AG09319 (cell line): ENCODE results near the gene COIL.

Experiments
- DNase-seq: peaks from one replicate; pipeline ENCODE4 v3.0.0-alpha.2; 2010; ENCODE audit warnings: low read depth; ENCODE audit errors: extremely low read depth
- TF ChIP-seq, protein P1 (sequence below): IDR thresholded peaks from 2 replicates; pipeline ENCODE4 v1.5.1; 2011; ENCODE audit warnings: low read depth, mild to moderate bottlenecking, inconsistent platforms, low read length, moderate library complexity

The COIL gene

DNA sequence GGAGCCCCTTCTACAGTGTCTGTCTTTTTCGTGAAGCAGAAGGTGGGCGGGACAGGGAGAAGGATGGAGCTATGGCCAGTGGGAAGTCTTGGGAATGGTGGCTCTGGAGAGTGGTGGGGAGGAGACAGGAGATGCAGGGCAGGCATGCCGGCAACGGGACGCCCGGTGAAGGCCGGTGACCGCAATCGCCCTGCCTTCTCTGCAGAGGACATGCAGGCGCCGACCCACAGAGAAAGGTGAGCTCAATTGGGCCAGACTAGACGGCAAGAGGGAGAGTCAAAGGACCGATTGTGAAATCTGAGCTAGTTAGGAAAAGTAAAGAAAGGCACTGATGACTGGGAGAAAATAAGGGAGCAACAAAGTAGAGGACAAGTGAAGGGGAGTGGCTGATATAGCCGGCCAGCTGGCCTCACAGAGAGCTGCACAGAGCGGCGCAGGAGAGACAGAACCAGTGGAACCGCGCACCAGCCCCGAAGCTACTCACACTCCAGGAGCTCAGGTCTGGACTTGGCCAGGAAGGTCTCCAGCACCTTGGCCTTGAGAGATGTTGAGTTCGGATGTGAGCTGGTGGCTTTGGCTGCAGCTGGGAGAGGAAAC is 65.9 kb downstream of the COIL start:
- DNase-seq = no peak
- TF ChIP-seq, protein P1, sequence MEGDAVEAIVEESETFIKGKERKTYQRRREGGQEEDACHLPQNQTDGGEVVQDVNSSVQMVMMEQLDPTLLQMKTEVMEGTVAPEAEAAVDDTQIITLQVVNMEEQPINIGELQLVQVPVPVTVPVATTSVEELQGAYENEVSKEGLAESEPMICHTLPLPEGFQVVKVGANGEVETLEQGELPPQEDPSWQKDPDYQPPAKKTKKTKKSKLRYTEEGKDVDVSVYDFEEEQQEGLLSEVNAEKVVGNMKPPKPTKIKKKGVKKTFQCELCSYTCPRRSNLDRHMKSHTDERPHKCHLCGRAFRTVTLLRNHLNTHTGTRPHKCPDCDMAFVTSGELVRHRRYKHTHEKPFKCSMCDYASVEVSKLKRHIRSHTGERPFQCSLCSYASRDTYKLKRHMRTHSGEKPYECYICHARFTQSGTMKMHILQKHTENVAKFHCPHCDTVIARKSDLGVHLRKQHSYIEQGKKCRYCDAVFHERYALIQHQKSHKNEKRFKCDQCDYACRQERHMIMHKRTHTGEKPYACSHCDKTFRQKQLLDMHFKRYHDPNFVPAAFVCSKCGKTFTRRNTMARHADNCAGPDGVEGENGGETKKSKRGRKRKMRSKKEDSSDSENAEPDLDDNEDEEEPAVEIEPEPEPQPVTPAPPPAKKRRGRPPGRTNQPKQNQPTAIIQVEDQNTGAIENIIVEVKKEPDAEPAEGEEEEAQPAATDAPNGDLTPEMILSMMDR = no peak

DNA sequence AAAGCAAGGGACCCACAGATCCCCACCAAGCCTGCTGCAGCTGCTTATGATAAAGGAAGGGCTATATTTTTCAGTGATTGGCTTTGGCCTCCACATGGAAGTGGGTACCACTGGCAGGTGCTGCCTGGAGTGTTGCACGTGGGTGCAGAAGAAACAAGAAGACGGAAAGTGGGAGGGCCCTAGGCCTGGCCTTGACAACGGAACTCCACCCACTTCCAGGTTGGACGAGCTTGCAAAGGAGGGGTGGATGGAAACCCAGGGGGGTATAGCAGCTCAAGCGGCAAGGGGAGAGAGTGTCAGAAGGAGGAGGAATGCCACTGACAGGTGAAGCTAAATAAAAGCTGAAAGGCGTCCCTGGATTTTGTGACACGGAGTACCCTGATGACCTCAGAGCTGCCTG is 67.3 kb downstream of the COIL start:
- no peak for DNase-seq
- TF ChIP-seq, protein P1 = no peak

DNA sequence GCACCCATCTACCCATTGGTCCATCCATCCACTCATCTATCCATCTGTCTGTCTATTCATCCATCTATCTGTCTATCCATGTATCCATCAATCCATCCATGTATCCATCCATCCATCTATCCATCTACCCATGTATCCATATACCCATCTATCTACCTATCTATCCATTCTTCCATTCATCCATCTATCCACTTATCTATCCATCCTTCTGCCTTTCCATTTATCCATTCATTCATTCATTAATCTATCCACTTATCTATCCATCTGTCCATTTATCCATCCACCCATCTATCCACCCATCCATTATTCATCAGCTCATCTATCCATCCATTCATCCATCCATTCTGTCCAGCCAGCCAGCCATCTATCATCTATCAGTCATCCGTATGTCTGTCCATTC is 68.5 kb downstream of the COIL start:
- TF ChIP-seq, protein P1 = no peak
- no peak for DNase-seq

DNA sequence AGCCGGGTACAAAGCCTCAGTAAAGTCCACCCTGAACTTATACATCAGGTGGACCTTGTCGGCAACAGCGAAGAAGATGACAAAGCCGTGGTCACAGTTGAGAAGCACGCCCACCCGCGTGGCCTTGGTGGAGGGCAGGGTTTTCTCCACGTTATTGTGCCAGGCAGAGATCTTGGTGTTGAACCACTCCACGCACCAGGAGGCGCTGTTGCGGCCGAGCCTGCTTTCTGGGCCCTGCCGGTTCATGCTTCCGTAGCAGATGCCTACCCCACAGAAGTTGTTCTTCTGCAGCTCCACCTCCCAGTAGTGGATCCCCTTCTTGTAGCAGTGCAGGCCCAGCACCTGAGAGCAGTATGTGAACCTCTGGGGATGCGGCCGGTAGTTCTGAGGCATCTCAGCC is 69.1 kb downstream of the COIL start:
- TF ChIP-seq, protein P1 = peak; percentile 21

DNA sequence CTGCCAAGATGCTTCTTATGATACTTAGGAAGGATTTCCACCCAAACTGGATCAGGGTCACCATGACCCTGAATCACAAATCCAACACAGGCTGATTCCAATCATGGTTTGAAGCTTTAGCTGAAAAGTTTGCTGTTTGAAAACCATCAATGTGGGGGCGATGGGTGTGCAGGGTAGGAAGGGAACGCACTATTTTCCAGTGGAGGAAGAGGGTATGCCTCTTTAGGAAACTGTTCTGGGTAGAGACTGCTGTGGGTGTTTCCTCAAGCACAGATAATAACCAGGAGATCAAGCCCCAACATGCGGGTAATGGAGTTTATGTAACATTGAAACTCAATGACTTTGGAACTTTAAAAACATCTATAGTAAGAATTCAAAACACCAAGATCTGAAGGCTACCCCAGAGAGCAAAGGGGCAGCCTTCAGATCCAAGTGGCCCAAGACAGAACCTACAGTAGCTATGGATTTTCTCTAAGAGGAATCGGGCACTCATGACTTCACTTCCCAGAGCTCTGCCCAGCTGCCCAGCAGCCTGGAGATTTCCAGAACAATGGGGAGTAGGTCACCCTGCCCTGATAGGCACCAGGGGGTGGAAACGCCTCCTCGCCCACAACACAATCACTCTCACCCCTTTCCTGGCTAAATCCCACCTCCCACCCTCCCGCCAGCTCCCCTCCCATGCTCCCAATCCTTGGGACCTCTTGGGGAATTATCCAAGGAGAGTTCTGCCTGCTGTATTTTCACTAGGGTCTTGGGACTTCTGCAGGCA is 69.8 kb downstream of the COIL start:
- no peak for DNase-seq
- TF ChIP-seq, protein P1 = no peak

More for the DNA sequence above, 69.1 kb downstream of the COIL start:
- no peak for DNase-seq

DNA sequence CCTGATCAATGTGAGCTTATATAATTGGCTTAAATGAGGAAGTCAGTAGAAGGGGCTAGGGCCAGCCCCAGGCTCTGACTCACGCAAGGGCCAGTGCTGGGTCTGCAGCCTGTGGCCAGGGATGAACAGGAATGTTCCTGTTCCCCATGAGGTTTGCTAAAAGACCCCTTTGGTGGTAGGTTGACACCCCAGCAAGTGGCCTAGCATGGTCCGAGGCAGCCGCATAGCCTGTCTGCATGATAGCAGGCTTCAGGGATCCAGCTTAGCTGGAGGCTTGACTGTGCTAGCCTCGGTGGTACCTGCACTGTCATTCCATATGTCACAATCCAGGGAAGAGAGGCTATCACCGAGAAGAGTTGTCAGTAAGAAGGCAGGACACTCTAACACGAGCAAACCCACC is 70.5 kb downstream of the COIL start:
- TF ChIP-seq, protein P1 = no peak
- DNase-seq = no peak
